Measurements from ENCODE around the gene MSI2. TPM values are rescaled to one million over a fixed set of nuclear protein-coding genes. Genes with fewer than 3 reads are reported as not detected.
A peak's percentile ranks its signal among the peaks of the same experiment; 100 is the strongest.

Gene MSI2
- total RNA-seq, 1 donor from 2014 or later: 31.3 TPM

- DNase-seq: no peak
- Histone ChIP-seq H3K36me3 (no peaks in the 10 kb centered on the region), H3K9me3 (no peaks in the 10 kb centered on the region), H3K27me3 (no peaks in the 10 kb centered on the region), H3K4me3 (no peak overlapping the region), H3K27ac (no peak overlapping the region), H3K4me1 (peaks cover 5% of the 10 kb centered on the region)
- intact Hi-C loops (cut with DNase I): no loop called here
- ATAC-seq: no peak
- TF ChIP-seq CTCF (IDR thresholded peaks at IDR 0.05): no peak
Observed at GRCh38 chr17:57422574-57423164, 166.3 kb downstream of the MSI2 start.

GRCh38 chr17:57423541-57423940 lies 167.2 kb downstream of the MSI2 start:
- intact Hi-C loops (cut with DNase I): no loop called here
- Histone ChIP-seq H3K4me1 (peaks cover 5% of the 10 kb centered on the region), H3K9me3 (no peaks in the 10 kb centered on the region), H3K27ac (no peak overlapping the region), H3K4me3 (no peak overlapping the region), H3K27me3 (no peaks in the 10 kb centered on the region), H3K36me3 (no peaks in the 10 kb centered on the region)
- no peak for TF ChIP-seq CTCF (IDR thresholded peaks at IDR 0.05)
- ATAC-seq (no peak), DNase-seq (no peak)

GRCh38 chr17:57424273-57424672 lies 167.9 kb downstream of the MSI2 start:
- no peak for ATAC-seq
- no peak for TF ChIP-seq CTCF (IDR thresholded peaks at IDR 0.05)
- intact Hi-C loops (cut with DNase I): no loop called here

GRCh38 chr17:57424777-57425188 lies 168.5 kb downstream of the MSI2 start:
- intact Hi-C loops (cut with DNase I): no loop called here
- TF ChIP-seq CTCF (IDR thresholded peaks at IDR 0.05): no peak
- H3K27ac ChIP-seq: no peak overlapping the region
- ATAC-seq (no peak), DNase-seq (peak; percentile 34)
- no peaks in the 10 kb centered on the region for H3K9me3 ChIP-seq
- H3K4me1 ChIP-seq: peaks cover 5% of the 10 kb centered on the region
- no peaks in the 10 kb centered on the region for H3K27me3 ChIP-seq
- no peak overlapping the region for H3K4me3 ChIP-seq
- H3K36me3 ChIP-seq: no peaks in the 10 kb centered on the region

More at GRCh38 chr17:57424273-57424672, 167.9 kb downstream of the MSI2 start:
- DNase-seq: no peak
- Histone ChIP-seq H3K4me3 (no peak overlapping the region), H3K27ac (no peak overlapping the region), H3K9me3 (no peaks in the 10 kb centered on the region), H3K36me3 (no peaks in the 10 kb centered on the region), H3K27me3 (no peaks in the 10 kb centered on the region), H3K4me1 (peaks cover 5% of the 10 kb centered on the region)

GRCh38 chr17:57425431-57425830 lies 169.1 kb downstream of the MSI2 start:
- intact Hi-C loops (cut with DNase I): no loop called here
- H3K27ac ChIP-seq: no peak overlapping the region
- no peaks in the 10 kb centered on the region for H3K9me3 ChIP-seq
- H3K36me3 ChIP-seq: no peaks in the 10 kb centered on the region
- TF ChIP-seq CTCF (IDR thresholded peaks at IDR 0.05): no peak
- H3K27me3 ChIP-seq: no peaks in the 10 kb centered on the region
- ATAC-seq (no peak), DNase-seq (no peak)
- H3K4me3 ChIP-seq: no peak overlapping the region
- H3K4me1 ChIP-seq: peaks cover 5% of the 10 kb centered on the region

Measured in upper lobe of right lung (tissue), 1 donor.